K562 (cell line): ENCODE results near the gene CCDC68.

Source experiments
- MAX ChIP-seq: sonication (generic); formaldehyde crosslinking; IDR thresholded peaks from 2 replicates; pipeline ENCODE4 v1.9.0; 2022; ENCODE audit warnings: mild to moderate bottlenecking, missing genetic modification reagents
- ZNF384 ChIP-seq: IDR thresholded peaks from 2 replicates; pipeline ENCODE4 v1.6.1; 2012; ENCODE audit warnings: low read depth, low read length, improper control_type of control experiment

- TF ChIP-seq ZNF384 (no peak), MAX (CRISPR knock-in tag) (no peak)
These were observed 53.6 kb downstream of the CCDC68 start for GRCh38 chr18:54905629-54906028.
